ENCODE data around the gene PTPN7.
A peak's percentile ranks its signal among the peaks of the same experiment; 100 is the strongest.

Gene PTPN7

DNA sequence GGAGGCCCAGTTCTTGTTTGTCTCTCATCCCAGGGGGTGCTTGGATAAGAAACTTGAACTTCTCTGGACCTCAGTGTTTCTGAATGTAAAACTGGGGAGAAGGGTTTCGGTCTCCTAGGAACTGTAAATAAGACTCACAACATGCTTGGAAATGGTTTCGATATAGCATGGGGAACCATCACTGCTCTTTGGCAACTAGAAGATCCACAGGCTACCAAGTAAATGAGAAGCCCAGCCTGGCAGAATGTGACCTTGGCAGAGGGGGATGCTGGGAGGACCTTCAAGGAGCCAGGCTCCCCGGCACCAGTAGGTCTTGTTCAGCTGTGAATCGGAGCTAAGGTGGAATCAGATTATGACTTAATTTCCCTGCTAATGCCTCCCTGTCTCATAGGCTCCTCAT lies 19.6 kb downstream of the PTPN7 start:
- H3K27me3 ChIP-seq (ENCODE audit: insufficient read depth, low read length), result no peaks in the 10 kb centered on the region
- H3K36me3 ChIP-seq (ENCODE audit: insufficient read depth, low read length), result peaks cover 26% of the 10 kb centered on the region; the same call in 1 of the 2 replicates
- no peak overlapping the region for H3K27ac ChIP-seq (ENCODE audit: low read depth, low read length, poor library complexity, severe bottlenecking)
- H4K20me1 ChIP-seq (ENCODE audit: insufficient read depth, low read length), result no peaks in the 10 kb centered on the region
- H3K4me1 ChIP-seq (ENCODE audit: insufficient read depth, low read length, severe bottlenecking), result peaks cover 23% of the 10 kb centered on the region
- H3K9ac ChIP-seq (ENCODE audit: low read length), result no peak overlapping the region
- H2AFZ ChIP-seq (ENCODE audit: low read length), result no peak overlapping the region
- TF ChIP-seq, protein P1, sequence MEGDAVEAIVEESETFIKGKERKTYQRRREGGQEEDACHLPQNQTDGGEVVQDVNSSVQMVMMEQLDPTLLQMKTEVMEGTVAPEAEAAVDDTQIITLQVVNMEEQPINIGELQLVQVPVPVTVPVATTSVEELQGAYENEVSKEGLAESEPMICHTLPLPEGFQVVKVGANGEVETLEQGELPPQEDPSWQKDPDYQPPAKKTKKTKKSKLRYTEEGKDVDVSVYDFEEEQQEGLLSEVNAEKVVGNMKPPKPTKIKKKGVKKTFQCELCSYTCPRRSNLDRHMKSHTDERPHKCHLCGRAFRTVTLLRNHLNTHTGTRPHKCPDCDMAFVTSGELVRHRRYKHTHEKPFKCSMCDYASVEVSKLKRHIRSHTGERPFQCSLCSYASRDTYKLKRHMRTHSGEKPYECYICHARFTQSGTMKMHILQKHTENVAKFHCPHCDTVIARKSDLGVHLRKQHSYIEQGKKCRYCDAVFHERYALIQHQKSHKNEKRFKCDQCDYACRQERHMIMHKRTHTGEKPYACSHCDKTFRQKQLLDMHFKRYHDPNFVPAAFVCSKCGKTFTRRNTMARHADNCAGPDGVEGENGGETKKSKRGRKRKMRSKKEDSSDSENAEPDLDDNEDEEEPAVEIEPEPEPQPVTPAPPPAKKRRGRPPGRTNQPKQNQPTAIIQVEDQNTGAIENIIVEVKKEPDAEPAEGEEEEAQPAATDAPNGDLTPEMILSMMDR (IDR thresholded peaks at IDR 0.05; ENCODE audit: low read length), result no peak
- TF ChIP-seq EZH2 (IDR thresholded peaks at IDR 0.05; ENCODE audit: borderline replicate concordance, low read length), result no peak
- no peaks in the 10 kb centered on the region for H3K9me2 ChIP-seq (ENCODE audit: low read depth, low read length)
- H3K4me2 ChIP-seq (ENCODE audit: low read length), result no peak overlapping the region
- peaks cover 29% of the 10 kb centered on the region for H3K79me2 ChIP-seq (ENCODE audit: insufficient read depth, low read length)
- no peaks in the 10 kb centered on the region for H3K9me3 ChIP-seq (ENCODE audit: low read length)
- no peaks in the 10 kb centered on the region for H3F3A ChIP-seq (ENCODE audit: insufficient read depth, low read length)
- H3K4me3 ChIP-seq (ENCODE audit: low read depth, low read length, poor library complexity, severe bottlenecking), result no peak overlapping the region

DNA sequence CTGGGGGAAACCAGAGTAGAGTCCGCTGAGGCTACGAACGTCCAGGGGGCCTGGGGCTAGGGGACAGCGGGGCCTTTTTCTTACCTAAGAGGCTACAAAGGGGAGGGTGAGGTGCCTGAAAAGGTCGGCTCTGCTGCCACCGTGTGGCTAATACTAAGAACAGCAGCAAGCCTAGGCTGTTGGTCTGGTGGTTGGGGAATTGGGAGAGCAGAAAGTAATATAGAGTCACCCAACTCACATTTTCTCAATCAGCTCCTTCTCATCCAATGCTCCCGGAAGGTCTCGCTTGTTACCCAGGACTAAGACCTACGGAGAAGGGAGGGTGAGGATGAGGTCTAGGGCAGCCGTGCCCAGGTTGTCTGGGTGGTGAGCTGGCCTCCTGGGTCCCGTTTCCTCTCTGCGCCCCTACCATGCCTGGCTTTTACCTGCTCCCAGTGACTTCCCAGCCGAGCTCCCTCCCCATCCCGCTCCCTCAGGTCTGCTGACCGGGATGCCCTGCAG lies 25.1 kb downstream of the PTPN7 start:
- Histone ChIP-seq H3K36me3 (ENCODE audit: insufficient read depth, low read length) (peaks cover 43% of the 10 kb centered on the region), H3K4me3 (ENCODE audit: low read depth, low read length, poor library complexity, severe bottlenecking) (no peak overlapping the region), H3K9me3 (ENCODE audit: low read length) (no peaks in the 10 kb centered on the region), H2AFZ (ENCODE audit: low read length) (no peak overlapping the region), H3F3A (ENCODE audit: insufficient read depth, low read length) (no peaks in the 10 kb centered on the region), H4K20me1 (ENCODE audit: insufficient read depth, low read length) (no peaks in the 10 kb centered on the region), H3K4me1 (ENCODE audit: insufficient read depth, low read length, severe bottlenecking) (no peaks in the 10 kb centered on the region), H3K27ac (ENCODE audit: low read depth, low read length, poor library complexity, severe bottlenecking) (no peak overlapping the region), H3K9ac (ENCODE audit: low read length) (no peak overlapping the region), H3K9me2 (ENCODE audit: low read depth, low read length) (no peaks in the 10 kb centered on the region), H3K27me3 (ENCODE audit: insufficient read depth, low read length) (no peaks in the 10 kb centered on the region), H3K4me2 (ENCODE audit: low read length) (no peak overlapping the region), H3K79me2 (ENCODE audit: insufficient read depth, low read length) (peaks cover 4% of the 10 kb centered on the region; the same call in 1 of the 2 replicates)
- TF ChIP-seq, protein P1 (IDR thresholded peaks at IDR 0.05; ENCODE audit: low read length), result peak; percentile 75
- TF ChIP-seq EZH2 (IDR thresholded peaks at IDR 0.05; ENCODE audit: borderline replicate concordance, low read length), result no peak

- Histone ChIP-seq H3K4me3 (ENCODE audit: low read depth, low read length, poor library complexity, severe bottlenecking) (no peak overlapping the region), H3K9me3 (ENCODE audit: low read length) (no peaks in the 10 kb centered on the region), H4K20me1 (ENCODE audit: insufficient read depth, low read length) (no peaks in the 10 kb centered on the region), H3K4me1 (ENCODE audit: insufficient read depth, low read length, severe bottlenecking) (no peaks in the 10 kb centered on the region), H3K9me2 (ENCODE audit: low read depth, low read length) (no peaks in the 10 kb centered on the region), H3K27me3 (ENCODE audit: insufficient read depth, low read length) (no peaks in the 10 kb centered on the region), H3K36me3 (ENCODE audit: insufficient read depth, low read length) (peaks cover 42% of the 10 kb centered on the region), H3K4me2 (ENCODE audit: low read length) (no peak overlapping the region), H2AFZ (ENCODE audit: low read length) (no peak overlapping the region), H3K27ac (ENCODE audit: low read depth, low read length, poor library complexity, severe bottlenecking) (no peak overlapping the region), H3K9ac (ENCODE audit: low read length) (no peak overlapping the region), H3F3A (ENCODE audit: insufficient read depth, low read length) (no peaks in the 10 kb centered on the region), H3K79me2 (ENCODE audit: insufficient read depth, low read length) (peaks cover under 1% of the 10 kb centered on the region; the same call in 1 of the 2 replicates)
- TF ChIP-seq, protein P1 (IDR thresholded peaks at IDR 0.05; ENCODE audit: low read length), result no peak
- no peak for TF ChIP-seq EZH2 (IDR thresholded peaks at IDR 0.05; ENCODE audit: borderline replicate concordance, low read length)
These were observed 25.7 kb downstream of the PTPN7 start for GRCh38 chr1:202134645-202135172.
